Right renal pelvis (tissue), 4 donors: ENCODE measurements around the gene RNU11. TPM values are rescaled to one million over a fixed set of nuclear protein-coding genes. Genes with fewer than 3 reads are reported as not detected.
A peak's percentile ranks its signal among the peaks of the same experiment; 100 is the strongest.
"Not testable (repeated sequence)": the region's sequence is repeated elsewhere in the genome, so short reads cannot be mapped to it uniquely, and the experiment has no call there.

Experiments
- DNase-seq, 4 donors: peaks; one replicate each; pipeline ENCODE4 v3.0.0-alpha.2; 2013; ENCODE audit warnings: low read depth in 4 of 4, low spot score in 3 of 4, missing footprints in 1 of 4
- polyA plus RNA-seq, 4 donors: library from polyadenylated mRNA; unstranded; fragments of 120-200 nt; gene quantifications; one replicate each; pipeline ENCODE4 v1.2.1, GENCODE V29; 2013; ENCODE audit not compliant: insufficient read length in 4 of 4

The RNU11 gene
- polyA plus RNA-seq, 4 donors, result not detected

DNA sequence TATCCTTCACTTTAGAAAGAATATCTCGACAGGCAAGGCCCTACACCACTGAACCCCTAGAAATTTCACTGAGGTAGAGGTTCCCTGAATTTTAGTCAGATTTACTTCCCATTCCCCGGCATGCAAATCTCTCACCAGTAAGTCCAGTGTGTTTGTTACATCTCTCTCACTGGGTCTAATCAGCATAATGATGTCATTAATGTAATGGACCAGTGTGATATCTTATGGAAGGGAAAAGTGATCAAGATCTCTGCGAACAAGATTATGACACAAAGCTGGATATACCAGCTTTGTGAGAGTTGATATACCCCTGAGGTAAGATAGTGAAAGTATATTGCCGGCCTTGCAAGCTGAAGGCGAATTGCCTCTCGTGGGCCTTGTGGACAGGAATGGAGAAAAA is 7.9 kb downstream of the RNU11 start:
- no peak for DNase-seq

DNA sequence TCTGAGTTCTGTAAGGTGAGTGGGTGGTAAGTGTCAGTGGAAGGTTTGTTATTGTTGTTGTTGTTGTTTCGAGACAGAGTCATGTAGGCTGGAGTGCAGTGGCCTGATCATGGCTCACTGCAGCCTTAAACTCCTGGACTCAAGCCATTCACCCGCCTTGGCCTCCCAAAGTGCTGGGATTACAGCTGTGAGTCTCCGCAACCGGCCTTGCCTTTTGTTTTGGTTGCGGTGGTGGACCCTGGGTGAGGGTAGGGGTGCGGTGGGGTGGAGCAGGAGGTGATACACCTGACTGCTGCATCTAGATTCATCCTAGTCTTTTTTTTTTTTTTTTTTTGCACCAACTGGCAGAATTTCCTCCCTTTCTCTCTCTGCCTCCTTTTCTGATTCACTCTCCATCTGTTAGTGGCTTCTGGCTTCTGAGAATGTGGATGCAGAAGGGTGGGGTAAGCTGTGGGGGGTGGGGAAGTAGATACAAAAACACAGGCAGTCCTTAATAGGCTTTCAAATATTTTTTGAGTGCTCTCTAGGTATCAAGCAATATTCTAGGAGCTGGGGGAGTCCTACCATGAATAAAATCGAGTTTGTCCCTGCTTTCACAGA is 15.6 kb downstream of the RNU11 start:
- no peak for DNase-seq

DNA sequence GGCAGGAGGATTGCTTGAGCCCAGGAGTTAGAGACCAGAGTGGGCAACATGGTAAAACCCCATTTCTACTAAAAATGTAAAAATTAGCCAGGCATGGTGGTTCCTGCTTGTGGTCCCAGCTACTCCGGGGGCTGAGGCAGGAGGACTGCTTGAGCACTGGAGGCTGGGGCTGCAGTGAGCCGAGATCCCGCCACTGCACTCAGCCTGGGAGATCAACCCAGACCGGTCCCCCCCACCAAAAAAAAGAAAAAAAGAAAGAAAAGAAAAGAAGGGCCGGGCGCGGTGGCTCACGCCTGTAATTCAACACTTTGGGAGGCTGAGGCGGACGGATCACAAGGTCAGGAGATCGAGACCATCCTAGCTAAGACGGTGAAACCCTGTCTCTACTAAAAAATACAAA is 18.4 kb downstream of the RNU11 start:
- DNase-seq, result no peak

DNA sequence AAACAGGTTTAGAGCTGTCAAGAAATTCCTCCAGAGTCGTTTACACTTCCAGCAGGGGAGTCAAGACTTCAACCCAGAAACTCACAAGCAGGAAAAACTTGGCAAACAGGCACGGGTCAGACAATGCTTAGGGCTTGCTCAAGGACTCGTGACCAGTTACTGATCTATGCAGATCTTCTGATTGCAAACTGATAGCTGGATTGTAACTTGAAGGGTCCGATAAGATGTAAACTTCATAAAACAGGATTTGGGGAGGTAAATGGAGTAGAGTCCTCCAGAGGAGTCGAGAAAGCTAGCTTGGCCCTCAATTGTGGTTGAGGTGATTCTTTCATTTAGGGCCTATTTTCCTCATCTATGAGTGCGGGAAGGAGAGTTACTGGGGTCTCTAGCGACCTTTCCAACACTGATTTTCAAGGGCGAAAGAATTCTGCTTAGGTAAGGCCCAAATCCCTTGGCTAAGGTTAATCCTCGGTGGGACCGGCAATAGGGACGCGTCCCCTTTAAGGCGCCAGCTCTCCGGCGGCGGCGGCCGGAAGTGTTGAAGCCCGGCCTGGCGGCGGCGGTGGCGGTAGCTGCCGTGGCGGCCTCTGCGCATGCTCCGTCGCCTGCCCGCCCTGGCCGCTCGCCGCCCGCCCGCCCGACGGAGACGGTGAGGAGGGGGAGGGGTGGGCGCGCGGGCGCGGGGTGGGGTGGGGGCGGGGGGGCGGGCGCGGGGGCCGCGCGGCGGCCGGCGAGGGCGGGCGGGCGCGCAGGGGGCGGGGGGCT is 20.0 kb downstream of the RNU11 start, which contains the start of gene GMEB1:
TSS of gene GMEB1 (plus strand) at position 594 of the 765 bp plus-strand sequence. CDS start 14,829 bp downstream, outside the sequence.
- DNase-seq, result peak; percentile 72 to 77 (median 73)

DNA sequence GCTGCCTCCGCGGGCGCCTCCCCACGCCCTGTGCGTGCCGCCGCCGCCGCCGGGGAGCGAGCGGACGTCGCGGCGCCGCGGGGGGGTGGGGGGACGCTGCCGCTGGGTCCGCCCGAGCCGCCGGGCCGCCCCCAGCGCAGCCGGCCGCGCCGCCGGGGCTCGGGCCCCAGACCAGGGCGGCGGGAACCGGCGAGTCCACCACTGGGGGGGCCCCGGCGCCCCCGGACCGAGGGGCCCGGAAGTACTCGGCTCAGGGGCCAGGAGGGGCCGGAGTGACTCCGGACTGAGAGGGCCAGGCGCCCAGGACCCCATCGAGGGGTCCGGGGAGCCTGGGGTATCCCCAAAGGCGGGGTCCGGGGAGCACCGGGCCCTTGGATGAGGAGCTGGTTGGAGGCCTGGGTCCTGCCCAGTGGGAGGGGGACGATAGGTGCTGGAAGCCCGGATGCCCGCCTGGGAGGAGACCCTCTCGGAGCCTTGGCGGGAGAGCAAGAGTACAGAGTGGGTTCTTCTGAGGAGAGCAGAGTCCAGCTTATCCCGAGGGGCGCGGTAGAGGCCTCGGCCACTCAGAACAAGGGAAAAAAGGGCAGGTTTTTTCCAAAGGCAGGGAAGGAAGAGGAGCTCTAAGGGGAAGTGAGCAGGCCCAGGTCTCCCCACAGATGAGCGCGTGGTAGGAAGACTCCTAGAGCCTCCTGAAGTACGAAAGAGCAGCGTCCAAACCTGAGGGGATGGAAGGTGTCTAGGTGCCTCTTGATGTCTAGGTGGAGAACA is 20.7 kb downstream of the RNU11 start:
- peak; percentile 20 to 53 (median 32) for DNase-seq

DNA sequence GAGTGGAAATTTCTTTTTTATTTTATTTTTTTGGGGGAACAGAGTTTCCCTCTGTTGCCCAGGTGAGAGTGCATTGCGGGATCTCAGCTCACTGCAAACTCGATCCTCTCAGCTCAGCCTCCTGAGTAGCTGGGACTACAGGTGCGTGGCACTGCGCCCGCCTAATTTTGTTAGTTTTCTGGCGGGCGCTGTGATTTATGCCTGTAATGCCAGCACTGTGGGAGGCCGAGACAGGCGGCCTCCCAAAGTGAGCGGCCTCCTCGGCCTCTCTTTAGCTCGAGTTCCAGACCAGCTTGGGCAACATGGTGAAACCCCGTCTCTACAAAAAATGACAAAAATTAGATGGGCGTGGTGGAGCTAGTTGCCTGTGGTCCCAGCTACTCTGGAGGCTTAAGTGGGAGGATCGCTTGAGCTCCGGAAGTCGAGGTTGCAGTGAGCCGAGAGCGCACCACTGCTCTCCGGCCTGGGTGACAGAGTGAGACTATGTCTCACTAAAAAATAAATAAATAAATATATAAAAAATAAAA is 22.9 kb downstream of the RNU11 start:
- no peak for DNase-seq

DNA sequence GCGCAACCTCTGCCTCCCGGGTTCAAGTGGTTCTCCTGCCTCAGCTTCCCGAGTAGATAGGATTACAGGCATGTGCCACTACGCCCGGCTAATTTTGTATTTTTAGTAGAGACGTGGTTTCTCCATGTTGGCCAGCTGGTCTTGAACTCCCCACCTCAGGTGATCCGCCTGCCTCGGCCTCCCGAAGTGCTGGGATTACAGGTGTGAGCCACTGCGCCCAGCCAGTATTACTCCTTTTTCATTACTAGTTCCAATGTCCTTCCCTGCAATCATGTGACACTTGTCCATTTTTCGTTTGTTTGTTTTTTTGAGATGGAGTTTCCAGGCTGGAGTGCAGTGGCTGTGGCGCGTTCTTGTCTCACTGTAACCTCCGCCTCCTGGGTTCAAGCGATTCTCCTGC is 24.6 kb downstream of the RNU11 start:
- DNase-seq, result not testable (repeated sequence)

DNA sequence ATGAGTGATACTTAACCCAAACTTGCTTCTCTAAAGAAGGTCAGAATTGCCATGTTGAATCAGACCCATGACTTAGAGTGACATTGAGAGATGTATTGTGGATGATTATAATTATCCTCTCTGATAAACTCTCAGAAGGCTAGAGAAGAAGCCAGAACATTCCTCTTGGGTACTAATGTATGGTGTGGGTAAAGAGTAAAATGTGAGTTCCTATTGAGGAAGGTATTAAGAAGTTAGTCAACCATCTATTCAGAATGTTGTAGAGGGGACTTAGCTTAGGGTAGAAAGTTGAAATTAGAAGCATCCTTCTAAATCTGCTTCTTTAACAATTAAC is 27.5 kb downstream of the RNU11 start:
- no peak for DNase-seq

DNA sequence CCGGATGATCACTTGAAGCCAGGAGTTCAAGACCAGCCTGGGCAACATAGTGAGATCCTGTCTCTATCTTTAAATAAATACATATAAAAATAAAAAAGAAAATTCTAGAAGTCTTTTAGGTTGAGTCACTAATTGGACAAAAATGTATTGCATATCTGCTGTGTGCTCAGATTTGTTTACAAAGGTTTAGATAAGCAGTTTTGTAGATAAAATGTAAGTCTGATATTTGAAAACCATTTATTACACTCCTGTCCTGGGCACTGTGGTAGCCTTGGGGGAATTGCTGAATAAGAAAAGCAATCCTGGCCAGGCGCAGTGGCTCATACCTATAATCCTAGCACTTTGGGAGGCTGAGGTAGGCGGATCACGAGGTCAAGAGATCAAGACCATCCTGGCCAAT is 31.8 kb downstream of the RNU11 start:
- DNase-seq, result no peak

DNA sequence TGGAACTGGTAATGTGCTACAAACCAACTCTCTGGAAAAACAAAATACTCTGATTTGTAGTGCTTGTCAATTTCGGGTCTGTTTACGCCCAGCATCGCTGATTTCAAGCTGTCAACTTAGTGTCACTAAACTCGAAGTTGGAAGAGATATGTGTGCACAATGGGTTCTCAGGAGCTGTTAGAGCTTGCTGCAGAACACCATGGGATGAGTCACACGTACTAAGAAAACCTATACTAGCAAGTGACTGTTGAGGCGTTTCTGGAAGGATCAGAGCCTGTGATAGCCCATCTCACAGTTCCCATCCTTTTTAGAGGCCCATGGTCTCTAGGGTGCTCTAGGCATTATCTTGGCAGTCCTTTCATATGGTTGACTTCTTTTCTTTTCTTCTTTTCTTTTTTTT is 34.4 kb downstream of the RNU11 start:
- no peak for DNase-seq

DNA sequence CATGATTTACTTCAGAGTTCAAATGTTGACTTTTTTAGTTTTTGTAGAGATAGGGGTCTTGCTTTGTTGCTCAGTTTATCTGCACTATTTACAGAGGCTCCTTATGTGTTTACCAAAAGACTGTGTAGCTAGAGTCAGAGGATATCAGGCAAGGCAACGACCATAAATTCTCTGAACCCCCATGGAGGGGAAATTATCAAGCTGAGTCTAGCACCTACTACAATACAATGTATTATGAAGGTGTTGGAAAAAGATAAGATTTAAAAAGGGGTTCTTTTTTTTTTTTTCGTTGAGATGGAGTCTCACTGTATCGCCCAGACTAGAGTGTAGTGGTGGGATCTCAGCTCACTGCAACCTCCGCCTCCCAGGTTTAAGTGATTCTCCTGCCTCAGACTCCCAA is 36.5 kb downstream of the RNU11 start:
- no peak for DNase-seq

DNA sequence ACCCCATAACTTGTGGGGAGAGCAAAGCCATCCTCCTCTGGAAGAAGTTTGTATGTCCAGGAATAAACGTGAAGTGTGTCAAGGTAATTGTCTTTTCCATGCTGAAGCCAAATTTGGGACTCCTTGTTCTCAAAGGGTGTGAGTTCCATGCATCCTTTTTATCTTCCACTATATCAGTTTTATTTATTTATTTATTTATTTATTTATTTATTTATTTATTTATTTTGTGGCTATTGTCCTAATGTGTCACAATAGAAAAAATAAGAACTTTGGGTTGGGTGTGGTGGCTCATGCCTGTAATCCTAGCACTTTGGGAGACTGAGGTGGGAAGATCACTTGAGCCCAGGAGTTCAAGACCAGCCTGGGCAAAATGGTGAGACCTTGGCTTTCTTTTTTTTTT is 43.2 kb downstream of the RNU11 start:
- DNase-seq, result not testable (repeated sequence)

Other genes starting within 250 kb of the RNU11 start
- 10 to 100 TPM; 31.5 to 37.4 (median 35.6) TPM for gene RCC1, start 142.6 kb upstream of the RNU11 start, polyA plus RNA-seq
- 10 to 100 TPM; 22.8 to 23.8 (median 23.3) TPM for gene TRNAU1AP, start 95.5 kb upstream of the RNU11 start, polyA plus RNA-seq
- 1 to 10 TPM; 2.1 to 3.2 (median 2.8) TPM for gene RAB42, start 56.3 kb upstream of the RNU11 start, polyA plus RNA-seq
- gene TAF12, start 5.5 kb upstream of the RNU11 start, polyA plus RNA-seq, result 10 to 100 TPM; 31.9 to 35.2 (median 33.2) TPM
- 10 to 100 TPM; 16.2 to 17.9 (median 17.1) TPM for gene GMEB1, start 20.2 kb downstream of the RNU11 start, polyA plus RNA-seq
- 100 to 1,000 TPM in 1 of 4 donors, 10 to 100 TPM in 3; 80.8 to 101 (median 95.9) TPM for gene YTHDF2, start 88.3 kb downstream of the RNU11 start, polyA plus RNA-seq
- under 1 TPM; 0.31 to 0.33 (median 0.31) TPM for gene OPRD1, start 163.6 kb downstream of the RNU11 start, polyA plus RNA-seq